Left lobe of liver (tissue), 2 donors: Measurements from ENCODE around the gene TMEM89. TPM values are rescaled to one million over a fixed set of nuclear protein-coding genes. Genes with fewer than 3 reads are reported as not detected.
A peak's percentile ranks its signal among the peaks of the same experiment; 100 is the strongest.

Experiments used
- ATAC-seq: fragments of 200-7000 bp; cut with Tn5 transposase; one replicate; pipeline ENCODE4 v1.9.1; 2020; ENCODE audit warnings: mild to moderate bottlenecking, moderate library complexity
- DNase-seq: peaks from one replicate; pipeline ENCODE4 v3.0.0-alpha.2; 2020; ENCODE audit warnings: low spot score
- total RNA-seq: library from RNA; stranded (reverse); gene quantifications from one replicate; pipeline ENCODE4 v1.2.1, GENCODE V29; 2021
- donor health status: DM: no; HTN: no; CAD: no; lungs with moderate emphysema.
- donor health status: DM: no; HTN: yes; CAD: no.

TMEM89 gene
- total RNA-seq, 1 donor from 2014 or later = not detected

DNA sequence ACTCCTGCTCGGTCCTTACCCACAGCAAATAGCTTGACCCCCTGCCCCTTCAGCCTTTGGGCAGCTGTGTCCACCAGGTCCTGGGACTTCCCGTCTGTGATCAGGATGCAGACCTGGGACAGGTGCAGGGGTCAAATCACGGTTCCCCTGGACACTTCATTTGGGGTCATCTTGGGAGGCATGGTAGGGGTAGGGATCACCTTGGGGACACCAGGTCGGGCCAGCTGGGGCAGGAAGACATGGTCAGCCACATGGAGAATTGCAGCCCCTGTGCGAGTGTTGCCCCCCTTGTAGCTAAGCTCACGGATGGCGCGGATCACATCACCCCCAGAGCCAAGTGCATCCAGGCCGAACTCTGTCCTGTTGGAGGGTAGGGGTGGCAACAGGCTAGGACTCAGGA lies 28.2 kb downstream of the TMEM89 start:
- DNase-seq = no peak
- ATAC-seq = no peak

DNA sequence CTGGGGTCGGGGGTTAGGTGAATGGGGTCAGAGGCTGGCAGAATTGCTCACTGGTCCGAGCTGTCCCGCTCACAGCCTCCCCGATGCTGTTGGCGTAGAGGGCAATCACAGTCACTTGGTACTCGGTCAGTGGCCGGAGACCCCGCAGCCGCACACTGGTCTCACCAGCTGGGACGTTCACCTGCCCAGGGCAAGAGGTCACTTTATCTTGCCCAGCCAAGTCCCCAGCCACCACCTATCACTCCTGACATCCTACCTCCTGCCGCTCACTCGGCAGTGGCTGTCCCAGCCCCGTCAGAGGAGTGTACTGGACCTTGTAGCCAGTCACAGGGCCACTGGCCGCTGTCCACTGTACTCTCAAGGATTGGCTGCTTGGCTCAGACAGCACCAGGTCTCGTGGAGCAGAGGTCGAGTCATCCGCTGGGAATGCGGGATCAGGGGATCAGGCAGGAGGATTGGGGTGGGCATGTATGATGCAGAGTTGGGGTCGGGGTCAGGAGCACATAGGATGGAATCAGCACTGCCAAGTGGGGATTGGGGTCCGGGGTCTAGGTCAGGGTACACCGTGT lies 29.0 kb downstream of the TMEM89 start:
- ATAC-seq = no peak
- no peak for DNase-seq

DNA sequence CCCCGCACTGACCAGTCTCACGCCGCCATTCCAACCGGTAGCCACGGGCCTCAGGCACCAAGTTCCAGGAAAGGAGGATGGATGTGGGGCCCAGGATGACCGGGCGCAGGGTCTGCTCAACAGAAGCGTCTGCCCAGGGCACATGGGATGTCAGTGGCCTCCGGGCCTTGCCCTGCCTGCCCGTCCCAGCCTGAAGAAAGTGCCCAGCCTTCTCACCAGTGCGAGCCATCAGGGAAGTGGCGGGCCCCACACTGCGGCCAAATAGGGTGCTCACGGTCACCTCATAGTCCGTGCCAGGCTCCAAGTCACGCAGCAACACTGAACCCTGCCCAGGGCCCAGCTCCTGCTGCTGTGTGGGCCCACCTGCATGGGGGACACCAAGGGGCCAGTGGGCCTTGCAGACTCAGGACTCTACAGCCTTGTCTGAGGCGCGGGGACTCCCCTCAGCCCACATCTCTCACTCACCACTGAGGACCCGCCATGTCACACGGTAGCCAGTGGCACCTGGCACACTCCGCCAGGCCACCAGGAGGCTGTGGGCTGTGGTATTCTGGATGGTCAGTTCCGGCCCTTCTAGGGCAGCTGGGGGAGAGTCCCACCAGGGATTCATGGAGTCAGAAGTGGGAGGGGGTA lies 29.6 kb downstream of the TMEM89 start:
- DNase-seq (no peak), ATAC-seq (no peak)

DNA sequence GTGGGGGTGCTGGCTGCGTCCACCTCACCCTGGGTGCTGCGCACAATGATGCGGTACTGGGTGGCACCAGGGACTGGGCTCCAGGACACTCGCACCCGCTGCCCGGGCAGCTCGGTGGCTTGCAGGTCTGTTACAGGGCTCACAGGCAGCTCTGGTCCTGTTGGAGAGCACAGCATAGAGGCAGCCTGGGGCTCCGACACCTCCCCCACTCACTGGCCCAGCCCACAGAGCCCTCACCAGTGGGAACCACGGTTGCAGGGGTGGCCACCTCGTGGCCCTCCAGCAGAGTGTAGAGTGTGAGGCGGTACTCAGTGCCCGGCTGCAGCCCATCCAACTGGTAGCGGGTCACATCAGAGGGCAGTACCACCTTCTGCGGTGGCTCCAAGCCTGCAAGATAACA lies 30.1 kb downstream of the TMEM89 start:
- ATAC-seq (no peak), DNase-seq (no peak)

DNA sequence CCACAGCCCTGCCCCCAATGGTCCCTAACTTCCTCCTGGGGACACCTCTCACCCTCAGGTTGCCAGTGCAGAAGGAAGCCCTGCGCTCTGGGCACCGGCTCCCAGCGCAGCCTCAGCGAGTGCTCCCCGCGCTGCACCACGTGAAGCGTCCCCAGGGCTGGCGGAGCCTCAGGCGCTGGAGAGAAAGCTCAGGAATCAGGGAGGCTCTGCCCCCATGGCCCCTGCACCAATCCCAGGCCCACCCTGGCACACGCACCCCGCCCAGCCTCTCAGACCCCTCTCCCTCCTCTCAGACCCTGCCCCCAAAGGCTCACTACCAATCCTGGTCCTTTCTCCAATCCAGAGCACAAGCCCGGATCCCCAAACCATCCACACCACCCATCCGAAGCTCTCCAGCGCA lies 33.3 kb downstream of the TMEM89 start:
- ATAC-seq (no peak), DNase-seq (no peak)

DNA sequence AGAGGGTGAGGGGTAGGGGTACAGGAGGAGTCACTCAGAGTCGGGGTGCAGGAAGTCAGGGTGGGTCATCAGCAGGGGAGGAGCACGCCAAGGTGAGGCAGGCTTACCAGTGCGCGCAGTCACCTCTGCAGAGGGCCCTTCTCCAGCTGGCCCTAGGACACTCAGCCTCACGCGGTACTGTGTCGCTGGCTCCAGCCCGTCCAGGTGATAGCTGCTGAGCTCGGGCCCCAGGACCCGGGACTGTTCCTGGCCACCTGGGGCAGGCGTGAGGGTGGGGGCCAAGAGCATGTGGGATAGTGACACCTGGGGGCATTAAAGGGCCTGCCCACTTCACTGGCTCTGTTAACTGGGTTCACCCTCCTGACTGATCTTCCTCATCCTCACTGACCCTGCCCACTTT lies 33.9 kb downstream of the TMEM89 start:
- ATAC-seq (peak; percentile 8), DNase-seq (no peak)

DNA sequence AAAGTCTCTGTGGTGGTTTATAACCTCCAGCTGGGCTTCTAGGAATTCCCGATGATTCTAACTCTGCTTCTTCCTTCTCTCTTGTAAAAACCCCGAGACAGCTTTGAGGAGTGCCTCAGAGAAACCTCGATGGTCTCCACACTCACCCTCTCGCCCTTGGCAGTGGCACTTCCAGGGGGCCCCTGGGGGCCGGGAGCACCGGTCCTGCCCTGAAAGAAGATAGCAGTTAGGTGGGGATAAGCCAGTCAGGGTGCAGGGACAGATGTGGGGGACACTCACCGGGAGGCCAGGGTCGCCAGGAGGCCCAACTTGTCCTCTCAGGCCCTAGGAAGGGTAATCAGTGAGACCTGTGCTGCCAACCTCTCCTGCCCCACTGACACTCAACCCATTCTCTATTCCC lies 36.2 kb downstream of the TMEM89 start:
- ATAC-seq (no peak), DNase-seq (no peak)

DNA sequence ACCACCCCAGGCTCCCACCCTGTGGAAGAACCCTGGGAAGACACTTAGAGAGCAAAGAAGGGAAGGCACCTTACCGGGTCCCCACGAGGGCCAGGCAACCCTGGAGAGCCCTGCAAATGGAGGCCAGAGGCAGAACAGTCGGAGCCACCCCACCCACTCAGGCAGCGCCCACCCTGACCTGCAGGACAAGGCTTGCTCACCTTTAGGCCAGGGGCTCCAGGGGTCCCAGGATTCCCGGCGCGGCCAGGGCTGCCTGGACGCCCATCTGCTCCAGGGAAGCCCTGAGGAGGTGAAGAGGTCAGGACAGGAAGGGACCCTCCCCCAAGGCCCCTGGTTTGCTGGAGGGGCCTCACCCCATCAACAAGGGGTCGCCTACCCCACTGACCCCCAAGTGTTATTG lies 36.7 kb downstream of the TMEM89 start:
- ATAC-seq (no peak), DNase-seq (no peak)

DNA sequence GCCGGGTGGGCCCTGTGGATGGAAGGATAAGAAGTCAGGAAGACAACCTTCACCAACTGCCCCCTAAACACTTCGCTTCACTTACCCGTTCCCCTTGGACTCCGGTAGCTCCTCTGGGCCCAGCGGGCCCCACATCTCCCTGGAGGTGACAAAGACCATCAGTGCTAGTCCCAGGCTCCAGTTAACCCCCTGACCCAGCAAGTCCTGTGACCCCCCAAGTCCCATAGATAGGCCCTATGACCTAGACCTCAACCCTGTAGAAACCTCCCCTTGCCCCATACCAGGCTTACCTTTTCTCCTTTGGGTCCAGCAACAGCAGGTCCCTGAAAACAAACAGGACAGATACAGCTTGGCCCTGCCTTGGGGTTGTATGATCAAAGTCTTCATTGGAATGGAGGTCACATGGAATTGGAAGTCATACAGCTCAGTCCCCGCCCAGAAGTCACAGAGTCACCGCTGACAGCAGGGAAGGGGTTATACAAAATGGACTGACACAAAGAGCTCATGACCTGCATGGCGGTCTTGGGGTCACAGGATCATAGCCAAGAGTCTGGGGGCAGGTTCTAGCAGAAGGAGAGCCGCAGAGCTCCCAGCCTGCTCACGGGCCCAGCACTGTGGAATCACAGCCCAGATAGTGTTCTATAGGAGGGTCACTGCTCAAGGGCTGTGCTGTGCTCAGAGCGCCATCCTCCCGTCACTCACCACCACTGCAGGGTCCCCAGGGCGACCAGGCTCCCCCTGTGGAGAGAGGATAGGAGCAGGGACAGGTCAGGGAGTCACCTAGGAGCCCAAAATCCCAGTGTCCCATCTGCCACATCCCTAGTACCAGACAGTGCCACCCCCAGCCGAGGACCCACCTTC lies 39.7 kb downstream of the TMEM89 start:
- no peak for DNase-seq
- peak; percentile 85 for ATAC-seq

DNA sequence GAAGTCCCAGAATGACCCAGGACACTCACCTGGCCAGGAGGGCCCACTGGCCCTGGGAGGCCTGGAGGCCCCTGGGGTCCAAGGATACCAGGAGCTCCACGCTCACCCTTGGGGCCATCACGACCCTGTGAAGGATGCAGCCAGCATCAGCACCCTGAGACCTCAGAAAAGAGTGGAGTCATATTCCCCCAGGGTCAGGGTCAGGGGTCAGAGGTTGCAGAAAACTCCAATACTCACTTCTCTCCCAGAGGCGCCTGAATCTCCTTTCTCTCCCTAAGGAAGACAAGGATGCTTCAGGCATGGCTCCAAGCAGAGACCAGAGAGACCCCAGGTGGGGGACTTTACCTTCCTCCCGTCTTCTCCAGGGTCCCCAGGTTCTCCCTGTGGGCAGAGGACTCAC lies 44.9 kb downstream of the TMEM89 start:
- no peak for DNase-seq
- ATAC-seq = no peak

DNA sequence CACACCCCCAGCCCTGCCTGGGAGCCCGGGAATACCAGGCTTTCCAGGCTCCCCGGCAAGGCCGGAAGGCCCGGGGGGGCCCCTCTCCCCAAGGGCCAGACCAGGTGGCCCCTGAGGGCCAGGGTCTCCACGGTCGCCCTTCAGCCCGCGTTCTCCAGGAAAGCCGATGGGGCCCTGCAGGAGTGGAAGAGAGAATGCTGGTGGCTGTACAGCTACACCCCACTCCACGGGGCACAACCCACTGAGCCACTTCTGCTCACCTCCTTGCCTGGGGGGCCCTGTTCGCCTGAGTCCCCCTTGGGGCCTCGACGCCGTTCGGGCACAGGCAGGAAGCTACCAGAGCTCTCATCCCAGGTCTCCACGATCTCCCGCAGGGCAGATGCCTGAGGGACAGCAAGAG lies 46.2 kb downstream of the TMEM89 start:
- no peak for ATAC-seq
- no peak for DNase-seq

DNA sequence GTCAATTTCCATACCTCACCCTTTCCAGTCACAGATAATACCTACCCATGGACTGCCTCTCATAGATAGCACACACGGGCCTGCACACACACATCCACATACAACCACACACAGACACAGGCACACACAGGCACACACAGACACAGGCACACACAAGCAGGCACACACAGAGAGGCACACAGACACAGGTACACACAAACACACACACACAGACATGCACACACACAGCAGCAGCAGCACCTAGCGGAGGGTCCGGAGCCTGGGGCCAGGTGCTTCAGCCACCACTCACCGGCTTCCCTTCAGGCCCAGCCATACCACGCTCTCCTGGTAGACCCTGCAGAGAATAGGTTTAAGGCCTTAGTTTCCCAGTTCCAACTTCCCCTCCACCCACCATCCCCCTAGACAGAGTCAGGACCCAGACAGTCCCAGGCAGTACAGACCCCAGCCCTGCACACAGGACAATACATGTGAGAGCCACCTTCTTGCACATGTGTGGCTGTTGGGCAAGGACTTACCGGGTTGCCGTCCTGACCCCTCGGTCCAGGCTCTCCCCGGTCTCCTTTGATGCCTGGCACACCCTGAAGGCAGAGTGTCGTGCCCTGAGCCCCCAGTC lies 47.5 kb downstream of the TMEM89 start:
- ATAC-seq (no peak), DNase-seq (no peak)

DNA sequence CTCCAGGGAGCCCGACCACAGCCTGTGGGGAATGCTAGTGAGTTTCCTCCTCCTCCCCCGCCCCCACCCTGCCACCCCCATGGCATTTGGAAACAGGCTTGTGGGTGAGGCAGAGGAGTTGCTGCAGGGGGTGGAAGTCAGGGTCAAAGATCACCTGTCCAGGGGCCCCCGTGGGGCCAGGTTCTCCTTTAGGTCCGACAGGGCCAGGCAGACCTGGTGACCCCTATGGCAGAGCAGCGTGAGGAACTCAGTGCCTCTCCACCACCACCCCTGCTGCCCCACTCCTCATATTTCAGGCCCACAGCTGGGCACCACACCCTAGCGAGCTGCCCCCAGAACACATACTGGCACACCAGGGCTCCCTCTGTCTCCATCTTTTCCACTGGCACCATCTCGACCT lies 49.1 kb downstream of the TMEM89 start:
- DNase-seq = no peak
- no peak for ATAC-seq

DNA sequence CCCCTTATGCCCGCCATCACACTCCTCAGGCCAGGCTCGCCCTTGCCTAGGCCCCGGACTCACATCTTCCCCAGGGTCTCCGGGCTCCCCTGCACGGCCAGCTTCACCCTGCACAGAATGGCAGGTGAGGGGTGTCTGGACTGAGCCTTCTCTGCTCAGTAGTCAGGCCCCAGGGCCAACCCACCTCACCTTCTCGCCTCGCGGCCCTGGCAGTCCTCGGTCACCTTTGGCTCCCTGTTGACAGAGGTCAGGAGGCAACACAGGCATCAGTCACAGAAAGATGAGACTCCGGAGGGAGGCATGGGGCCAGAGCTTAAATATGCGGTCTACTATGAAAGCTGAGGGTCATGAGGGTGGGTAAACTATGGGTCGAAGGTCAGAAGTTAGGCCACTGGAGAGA lies 49.6 kb downstream of the TMEM89 start:
- no peak for ATAC-seq
- DNase-seq = no peak

Other genes with a start within 250 kb of the TMEM89 start
- not detected for gene FBXW12, start 249.6 kb downstream of the TMEM89 start, total RNA-seq
- gene PLXNB1, start 191.7 kb downstream of the TMEM89 start, total RNA-seq = 142 TPM
- gene CCDC51, start 181.7 kb downstream of the TMEM89 start, total RNA-seq = 9.2 TPM
- gene TMA7, start 181.5 kb downstream of the TMEM89 start, total RNA-seq = 69.3 TPM
- gene ATRIP, start 175.0 kb downstream of the TMEM89 start, total RNA-seq = 3.3 TPM
- gene SHISA5, start 117.6 kb downstream of the TMEM89 start, total RNA-seq = 97.9 TPM
- gene PFKFB4, start 65.0 kb downstream of the TMEM89 start, total RNA-seq = 1.3 TPM
- gene UCN2, start 58.0 kb downstream of the TMEM89 start, total RNA-seq = not detected
- 2.5 TPM for gene COL7A1, start 26.4 kb downstream of the TMEM89 start, total RNA-seq
- 232 TPM for gene UQCRC1, start 12.1 kb downstream of the TMEM89 start, total RNA-seq
- gene SLC26A6, start 13.7 kb upstream of the TMEM89 start, total RNA-seq = 8.4 TPM
- gene CELSR3, start 41.1 kb upstream of the TMEM89 start, total RNA-seq = 0.45 TPM
- gene NCKIPSD, start 64.1 kb upstream of the TMEM89 start, total RNA-seq = 12.0 TPM
- 31.1 TPM for gene IP6K2, start 95.5 kb upstream of the TMEM89 start, total RNA-seq
- gene PRKAR2A, start 226.1 kb upstream of the TMEM89 start, total RNA-seq = 46.6 TPM